GM19324 (cell line): ENCODE measurements around the gene GPC6.

Experiments
- ATAC-seq: cut with Tn5 transposase; IDR thresholded peaks from one replicate; pipeline ENCODE4 v1.9.1; 2021; ENCODE audit warnings: mild to moderate bottlenecking, moderate library complexity; ENCODE audit not compliant: unreplicated experiment, low FRiP score

GPC6 gene

DNA sequence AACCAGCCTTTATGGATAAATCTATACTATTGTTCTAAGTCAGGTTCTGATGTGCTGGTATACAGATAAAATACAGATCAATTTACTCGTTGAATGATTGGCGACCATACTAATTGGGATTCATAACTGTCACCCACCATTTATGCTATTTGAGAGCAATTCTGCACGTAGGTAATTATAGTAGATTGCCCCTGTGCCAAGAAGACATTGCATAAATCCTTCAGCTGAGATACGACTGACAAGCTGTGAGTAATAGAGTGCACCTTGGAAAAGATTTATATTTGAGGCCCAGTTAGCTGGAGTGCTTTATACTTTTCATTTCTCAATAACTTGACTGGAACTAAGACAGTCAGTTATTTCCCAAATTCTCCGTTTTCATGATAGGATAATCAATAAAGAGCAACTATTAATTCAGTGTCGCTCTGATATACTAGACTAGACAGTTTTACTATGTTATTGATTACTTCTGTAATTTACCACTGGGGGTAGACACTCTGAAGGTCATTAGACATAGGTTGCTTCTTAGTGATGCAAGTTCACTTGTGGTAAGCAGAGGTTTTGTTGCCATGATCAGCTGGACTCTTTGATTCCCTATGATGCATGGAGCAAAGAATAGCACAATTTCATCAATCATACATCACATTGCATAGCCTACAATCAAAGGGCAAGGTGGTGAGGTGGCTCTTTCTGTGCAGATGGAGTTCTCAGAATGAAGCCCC, 536.3 kb downstream of the GPC6 start:
- no peak for ATAC-seq

DNA sequence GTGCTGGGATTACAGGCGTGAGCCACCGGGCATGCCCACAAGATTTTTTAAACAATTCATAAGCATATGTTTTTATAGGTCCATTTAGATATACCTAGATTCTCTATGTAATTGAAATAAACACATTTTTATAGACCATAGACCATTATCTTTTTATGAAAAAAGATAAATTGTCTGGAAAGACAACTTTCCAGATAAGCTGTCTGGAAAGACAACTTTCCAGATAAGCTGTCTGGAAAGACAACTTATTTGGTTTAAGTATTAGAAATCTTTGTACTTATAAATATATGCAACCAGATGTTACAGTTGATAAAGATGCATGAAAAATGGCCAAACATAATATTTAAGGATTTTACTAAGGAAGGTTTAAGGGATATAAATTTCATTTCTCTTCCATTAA, 538.5 kb downstream of the GPC6 start:
- ATAC-seq, result no peak

DNA sequence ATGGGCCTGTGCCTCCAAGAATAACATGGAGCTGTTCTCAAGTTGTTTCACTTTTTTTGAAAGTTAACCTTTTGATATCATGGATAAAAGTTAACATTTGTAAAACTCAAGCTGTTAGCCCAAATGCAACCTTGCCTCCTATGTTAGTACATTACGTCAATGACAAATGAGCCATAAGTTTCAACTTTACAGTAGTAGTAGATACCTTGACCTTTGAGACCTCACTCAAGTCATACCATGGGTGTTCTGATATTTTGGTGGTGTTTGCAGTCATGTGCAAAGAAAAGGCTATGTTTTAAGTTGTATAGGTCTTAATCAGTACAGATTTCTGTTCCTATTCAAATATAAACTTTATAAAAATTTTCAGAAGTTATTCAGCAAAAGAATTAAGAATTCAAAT, 539.2 kb downstream of the GPC6 start:
- ATAC-seq, result no peak

DNA sequence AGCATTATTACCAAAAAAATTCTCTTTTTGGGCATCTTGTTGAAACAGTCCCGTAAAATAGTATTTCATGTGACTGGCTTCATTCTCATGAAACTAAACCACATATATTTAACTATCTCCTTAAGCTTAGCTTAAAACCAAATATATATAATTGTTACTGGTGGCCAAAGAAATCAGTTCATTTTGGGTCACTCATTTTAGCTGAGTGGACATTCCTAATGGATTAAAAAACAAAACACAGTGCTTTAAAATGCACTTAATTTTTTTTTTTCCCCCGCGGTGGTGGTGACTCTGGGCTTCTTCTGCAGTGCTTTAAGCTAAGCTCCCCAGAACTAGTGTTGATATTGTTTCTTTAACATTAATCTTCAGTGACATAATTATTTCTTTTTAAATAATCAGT, 540.1 kb downstream of the GPC6 start:
- ATAC-seq, result no peak

DNA sequence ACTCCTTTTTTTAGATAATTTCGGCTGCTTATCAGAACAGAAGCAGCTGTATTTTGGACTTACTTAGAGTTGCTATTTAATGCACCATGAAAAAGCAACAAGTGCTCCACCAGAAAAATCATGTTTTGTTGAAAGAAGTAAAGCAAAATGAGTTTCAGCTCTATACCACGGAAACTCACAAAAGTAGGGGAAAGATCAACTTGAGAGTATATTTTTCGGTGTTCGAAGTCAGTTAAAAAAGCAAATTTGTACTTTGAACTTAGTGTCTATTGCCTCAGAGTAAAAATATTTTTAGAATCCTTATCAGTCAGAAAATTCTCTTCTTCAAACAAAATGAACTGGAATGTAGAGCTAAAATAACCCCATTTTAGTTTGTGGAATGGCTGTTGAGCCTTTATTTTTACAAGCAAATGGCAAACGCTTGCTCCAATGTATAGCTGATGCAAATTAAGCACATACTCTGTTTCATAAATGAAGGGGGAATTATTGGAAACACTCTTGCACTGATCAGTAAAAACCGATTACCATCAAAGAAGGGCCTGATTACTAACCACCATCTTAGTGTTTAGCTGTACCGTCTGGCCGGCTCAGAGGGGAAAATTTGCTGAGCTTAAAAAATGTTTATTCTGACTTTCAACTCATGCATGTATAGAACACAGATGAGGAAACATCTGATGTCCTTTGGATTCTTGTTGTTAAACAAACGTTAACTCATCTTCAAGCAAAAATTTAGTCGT, 540.7 kb downstream of the GPC6 start:
- ATAC-seq, result no peak

- ATAC-seq, result no peak
Measured at GRCh38 chr13:93767917-93768409, 541.4 kb downstream of the GPC6 start.

- ATAC-seq, result no peak
Measured at GRCh38 chr13:93769101-93769500, 542.5 kb downstream of the GPC6 start.

DNA sequence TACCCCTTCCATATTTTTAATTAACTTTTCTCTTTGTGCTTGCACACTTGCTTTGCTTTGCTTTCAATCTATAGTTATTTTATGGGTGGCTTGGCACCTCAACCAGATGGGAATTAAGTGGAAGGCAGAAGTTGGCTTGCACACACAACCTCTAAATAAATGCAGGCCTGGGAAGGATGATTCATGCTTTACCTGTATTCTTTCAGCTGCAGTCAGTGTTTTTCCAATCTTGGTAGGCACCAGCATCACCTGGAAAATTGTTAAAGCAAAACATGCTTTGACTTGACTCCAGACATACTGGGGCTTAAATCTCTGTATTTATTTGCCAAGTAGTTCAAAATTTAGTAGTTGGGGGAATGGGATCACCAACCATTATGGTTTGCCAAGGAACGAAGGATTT, 543.0 kb downstream of the GPC6 start:
- ATAC-seq, result no peak

- no peak for ATAC-seq
Measured at GRCh38 chr13:93771227-93771626, 544.6 kb downstream of the GPC6 start.

GRCh38 chr13:93771782-93772181, 545.2 kb downstream of the GPC6 start:
- ATAC-seq, result no peak

DNA sequence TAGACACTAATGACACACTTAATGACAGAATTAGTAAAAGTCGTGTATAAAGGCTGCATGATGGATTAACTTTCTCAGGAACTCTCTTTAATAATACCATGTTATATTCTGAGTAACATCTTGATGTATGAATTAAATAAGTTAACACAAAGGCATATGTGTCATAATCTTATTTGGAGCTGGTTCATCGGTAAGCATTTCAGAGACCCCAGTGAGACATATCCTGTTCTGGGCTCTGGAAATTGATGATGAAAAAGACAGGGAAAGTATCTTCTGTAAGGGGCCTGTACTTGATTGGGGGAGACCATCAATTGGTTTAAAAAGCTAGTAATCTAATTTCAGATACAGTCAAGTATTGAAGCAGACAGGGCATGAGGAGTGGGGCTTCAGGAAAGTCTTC, 547.9 kb downstream of the GPC6 start:
- no peak for ATAC-seq

- no peak for ATAC-seq
Measured at GRCh38 chr13:93775027-93775426, 548.4 kb downstream of the GPC6 start.

- ATAC-seq, result no peak
Measured at GRCh38 chr13:93775507-93776108, 549.0 kb downstream of the GPC6 start.

DNA sequence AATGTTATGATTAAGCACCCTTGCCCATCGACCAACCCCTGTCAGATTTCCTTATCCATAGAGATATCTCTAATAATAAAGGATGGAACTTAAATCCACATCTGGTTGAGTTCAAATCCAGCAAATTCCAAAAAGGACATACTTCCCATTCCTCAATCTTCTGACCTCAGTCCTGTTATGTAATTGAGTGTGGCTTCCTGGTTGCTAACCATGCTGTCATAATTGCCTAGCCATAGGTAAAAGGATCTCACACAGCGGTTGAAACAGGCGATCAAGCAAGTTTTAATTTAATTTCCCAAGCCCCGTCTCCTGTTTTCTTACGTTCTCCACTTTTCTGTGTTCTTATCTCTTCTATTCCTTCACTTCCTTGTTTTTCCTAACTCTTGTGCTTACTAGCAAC, 550.3 kb downstream of the GPC6 start:
- ATAC-seq, result no peak

DNA sequence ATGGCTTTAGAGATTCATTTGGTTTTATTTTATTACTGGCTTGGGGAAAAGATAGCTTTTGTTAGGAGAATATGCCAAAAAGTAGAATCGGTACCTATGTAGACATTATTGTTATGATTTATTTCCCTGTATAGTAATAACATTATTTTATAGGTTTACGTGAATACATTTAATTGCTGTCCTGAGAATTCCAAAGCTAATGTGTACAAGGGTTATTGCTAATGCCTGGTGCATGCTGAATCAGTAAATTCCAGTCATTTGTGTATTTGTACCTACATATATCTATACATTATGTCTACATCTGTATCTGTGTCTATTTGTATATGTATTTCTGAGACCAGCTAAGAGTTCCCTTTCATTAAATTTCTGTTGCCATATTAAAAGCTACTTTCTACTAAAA, 550.9 kb downstream of the GPC6 start:
- ATAC-seq, result no peak

- no peak for ATAC-seq
Measured at GRCh38 chr13:93778548-93778947, 551.9 kb downstream of the GPC6 start.

- no peak for ATAC-seq
Measured at GRCh38 chr13:93784191-93784590, 557.6 kb downstream of the GPC6 start.

DNA sequence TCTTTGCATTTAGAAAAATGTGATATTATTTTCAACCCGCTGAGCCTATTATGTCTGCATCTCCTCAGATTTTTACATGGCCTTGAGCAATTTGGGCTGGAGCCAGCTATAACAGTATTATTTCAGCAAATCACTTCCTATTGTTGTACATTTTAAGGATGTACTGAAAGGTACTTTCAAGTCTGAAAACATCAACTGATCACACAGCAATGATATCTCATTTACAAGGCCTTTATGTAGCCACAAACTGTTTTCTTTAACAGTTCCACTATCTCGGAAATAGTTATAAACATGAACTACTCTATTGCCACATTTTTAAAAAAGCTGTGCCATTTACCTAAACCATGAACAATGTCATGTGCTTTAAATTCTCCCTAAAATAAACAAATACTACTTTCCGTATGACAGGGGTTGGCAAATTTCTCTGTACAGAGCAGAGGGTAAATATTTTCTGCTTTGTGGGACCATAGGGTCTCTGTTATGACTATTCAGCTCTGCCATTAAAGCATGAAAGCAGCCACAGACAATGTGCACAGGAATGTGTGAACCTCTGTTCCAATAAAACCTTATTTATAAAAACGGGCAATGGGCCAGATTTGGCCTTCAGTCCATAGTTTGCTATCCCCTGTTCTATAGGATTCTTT, 560.4 kb downstream of the GPC6 start:
- ATAC-seq, result no peak

DNA sequence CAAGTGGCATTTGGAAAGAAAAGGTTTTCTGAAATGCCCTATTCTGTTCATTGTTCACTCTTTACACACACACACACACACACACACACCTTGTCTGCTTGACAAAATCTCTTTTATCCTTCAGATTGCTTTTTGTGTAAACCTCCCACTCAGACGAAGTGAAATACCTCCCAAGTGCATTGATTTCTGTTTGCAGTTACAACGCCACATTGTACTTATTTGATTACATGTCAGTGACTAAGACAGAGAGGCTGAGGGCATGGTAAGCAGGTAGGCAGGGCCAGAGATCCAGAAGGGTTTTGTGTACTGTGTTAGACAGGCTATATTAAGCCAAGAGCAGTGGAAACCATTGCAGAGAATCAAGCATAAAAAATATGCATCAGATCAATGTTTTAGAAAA, 561.8 kb downstream of the GPC6 start:
- no peak for ATAC-seq

DNA sequence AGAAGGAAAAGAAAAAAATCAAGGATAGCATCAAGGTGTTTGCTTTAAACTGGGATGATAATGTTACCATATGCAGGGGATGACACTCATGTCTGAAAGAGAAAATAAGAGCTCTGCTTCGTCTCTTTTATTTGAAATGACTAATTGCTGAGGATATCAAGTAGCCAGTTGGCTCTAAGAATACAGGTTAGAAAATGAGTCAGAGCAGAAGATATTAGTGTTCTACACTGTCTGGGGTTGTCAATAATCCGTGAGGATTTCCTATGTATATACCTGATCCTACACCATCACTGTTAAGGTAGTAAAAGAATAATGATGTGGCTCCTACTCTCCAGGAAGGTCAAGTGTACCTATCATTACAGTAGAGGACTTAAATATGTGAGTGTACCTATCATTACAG, 562.5 kb downstream of the GPC6 start:
- ATAC-seq, result no peak

DNA sequence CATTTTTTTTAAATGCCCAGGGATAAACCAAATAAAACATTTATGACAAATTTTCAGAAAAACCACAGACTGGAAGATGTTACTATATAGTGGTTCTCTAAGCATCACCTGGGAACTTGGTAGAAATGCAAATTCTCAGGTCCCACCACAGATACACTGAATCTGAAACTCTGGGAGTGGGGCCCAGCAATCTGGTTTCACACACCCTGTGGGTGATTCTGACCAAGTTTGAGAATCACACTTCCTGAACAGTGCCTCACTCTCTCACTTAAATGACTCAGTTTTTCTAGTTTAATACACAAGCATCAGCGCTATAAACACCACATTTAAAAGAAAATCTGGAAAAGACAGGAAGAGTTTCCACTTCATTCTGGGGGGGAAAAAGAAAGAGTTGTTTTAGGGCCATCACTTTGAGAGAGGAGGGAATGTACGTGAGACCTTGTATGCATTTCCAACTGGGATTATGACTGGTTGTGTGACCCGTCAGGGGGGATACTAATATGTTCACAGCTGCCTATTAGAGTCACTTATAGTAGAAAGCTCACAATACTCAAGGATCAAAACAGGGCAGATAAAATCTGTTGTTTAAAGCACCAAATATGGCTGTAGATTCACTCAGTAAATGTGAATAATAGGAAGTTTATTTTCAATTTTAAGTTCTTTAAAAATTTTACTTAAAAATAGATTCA, 567.7 kb downstream of the GPC6 start:
- ATAC-seq, result no peak
